HepG2 (cell line): Measurements from ENCODE around the gene DCTN4. TPM values are rescaled to one million over a fixed set of nuclear protein-coding genes. Genes with fewer than 3 reads are reported as not detected.

Source experiments
- ATAC-seq: fragments of 200-7000 bp; cut with Tn5 transposase; 3 replicates; pipeline ENCODE4 v1.9.1; 2020; ENCODE audit warnings: mild to moderate bottlenecking, moderate library complexity
- BruUV-seq: library from RNA; stranded (reverse); fragments of 400-500 nt; replicated peaks from 2 replicates; lab custom pipeline; 2021; lab: Mats Ljungman, UMichigan
- CTCF ChIA-PET: fragments of 300-600 bp; formaldehyde crosslinking; extraction: SDS; loops from one replicate; lab custom pipeline; 2021; ENCODE audit warnings: low total read pairs, inconsistent platforms, low intra/inter-chr PET ratio; lab: Yijun Ruan, JAX
- POLR2A ChIA-PET: fragments of 350-600 bp; sonication (Branson Sonifier 250); formaldehyde crosslinking; loops from one replicate; lab custom pipeline; 2020; ENCODE audit warnings: antibody characterized with exemption, inconsistent platforms; lab: Yijun Ruan, JAX
- DNase-seq: peaks from one replicate; pipeline ENCODE4 v3.0.0-alpha.2; 2015; ENCODE audit warnings: low spot score
- FAIRE-seq: peaks from 3 replicates; lab custom pipeline; 2011; peaks lifted over from hg19 to GRCh38; lab: Jason Lieb, UNC
- H2AFZ ChIP-seq: one replicate; pipeline ENCODE4 v1.6.1; 2011; ENCODE audit warnings: low read length, inconsistent platforms
- H3K27ac ChIP-seq: fragments of 300-600 bp; 3 replicates; pipeline ENCODE4 v1.8.0; 2011; ENCODE audit warnings: mixed run types, mild to moderate bottlenecking, mixed read lengths, low read length, inconsistent platforms; ENCODE audit not compliant: insufficient read depth; ENCODE audit errors: extremely low read length
- H3K27me3 ChIP-seq, 2 experiments: fragments of 200-600 bp in 1 of 2; 2 replicates in 1 of 2; 3 replicates in 1 of 2; pipeline versions ENCODE4 v1.6.0 to v1.8.0; 2011; ENCODE audit warnings: low read length in 2 of 2, mild to moderate bottlenecking in 2 of 2, moderate library complexity in 2 of 2, inconsistent platforms in 1 of 2; ENCODE audit not compliant: insufficient read depth in 2 of 2, control insufficient read depth in 1 of 2
- H3K36me3 ChIP-seq, 2 experiments: fragments of 200-600 bp in 1 of 2; replicated peaks in 1 of 2; 2 replicates in 1 of 2; 3 replicates in 1 of 2; pipeline versions ENCODE4 v1.5.1 to v1.8.0; 2011; ENCODE audit warnings: low read length in 2 of 2, inconsistent platforms in 1 of 2; ENCODE audit not compliant: insufficient read depth in 2 of 2, control insufficient read depth in 1 of 2
- H3K4me1 ChIP-seq: 2 replicates; pipeline ENCODE4 v1.5.1; 2012; ENCODE audit warnings: low read length, inconsistent platforms; ENCODE audit not compliant: insufficient read depth
- H3K4me2 ChIP-seq: 2 replicates; pipeline ENCODE4 v1.6.0; 2011; ENCODE audit warnings: low read depth, low read length, inconsistent platforms
- H3K4me3 ChIP-seq, 3 experiments: fragments of 200-600 bp in 1 of 3; sonication (generic), shearing (Covaris generic) in 1 of 3; replicated peaks in 1 of 3; 2 replicates each; pipeline ENCODE4 v1.5.1; 2011 to 2016; ENCODE audit warnings: low read length in 3 of 3, inconsistent platforms in 2 of 3, low read depth in 2 of 3, mild to moderate bottlenecking in 2 of 3, control low read depth in 1 of 3, mixed read lengths in 1 of 3; ENCODE audit not compliant: insufficient read depth in 1 of 3
- H3K79me2 ChIP-seq: one replicate; pipeline ENCODE4 v1.6.1; 2011; ENCODE audit warnings: low read length, inconsistent platforms; ENCODE audit not compliant: insufficient read depth
- H3K9ac ChIP-seq: 2 replicates; pipeline ENCODE4 v1.6.0; 2011; ENCODE audit warnings: mild to moderate bottlenecking, low read depth, low read length, inconsistent platforms; ENCODE audit not compliant: insufficient read depth
- H3K9me3 ChIP-seq: 2 replicates; pipeline ENCODE4 v1.5.1; 2012; ENCODE audit warnings: mild to moderate bottlenecking, low read length
- H4K20me1 ChIP-seq: 2 replicates; pipeline ENCODE4 v1.6.0; 2011; ENCODE audit warnings: inconsistent platforms, mild to moderate bottlenecking, low read length, moderate library complexity; ENCODE audit not compliant: insufficient read depth
- DNMT1 ChIP-seq: sonication (generic); formaldehyde crosslinking; IDR thresholded peaks from 2 replicates; pipeline ENCODE4 v1.5.1; 2020; ENCODE audit warnings: mild to moderate bottlenecking, missing genetic modification reagents
- GMEB2 ChIP-seq: IDR thresholded peaks from 2 replicates; pipeline ENCODE4 v1.6.1; 2016; ENCODE audit warnings: missing biosample characterization, missing genetic modification reagents, low read depth
- NKX3-1 ChIP-seq: sonication (generic); formaldehyde crosslinking; IDR thresholded peaks from 2 replicates; pipeline ENCODE4 v1.5.0; 2020; ENCODE audit warnings: missing genetic modification reagents
- PHF20 ChIP-seq: sonication (generic); formaldehyde crosslinking; IDR thresholded peaks from 2 replicates; pipeline ENCODE4 v1.5.0; 2020; ENCODE audit warnings: mild to moderate bottlenecking, missing genetic modification reagents
- PHF5A ChIP-seq: IDR thresholded peaks from one replicate; pipeline ENCODE4 v1.6.1; 2018; ENCODE audit warnings: low read depth, missing genetic modification reagents; ENCODE audit not compliant: unreplicated experiment
- RARG ChIP-seq: sonication (generic); formaldehyde crosslinking; IDR thresholded peaks from 2 replicates; pipeline ENCODE4 v1.4.0; 2020; ENCODE audit warnings: low read depth, mild to moderate bottlenecking, missing genetic modification reagents
- SAP130 ChIP-seq: IDR thresholded peaks from 2 replicates; pipeline ENCODE4 v1.6.1; 2016; ENCODE audit warnings: low read depth
- TRIM22 ChIP-seq: fragments of 450-650 bp; IDR thresholded peaks from 2 replicates; pipeline ENCODE4 v1.6.1; 2017
- ZNF3 ChIP-seq: IDR thresholded peaks from 2 replicates; pipeline ENCODE4 v1.7.0; 2017; ENCODE audit warnings: inconsistent platforms
- ZNF343 ChIP-seq: sonication (generic); formaldehyde crosslinking; IDR thresholded peaks from 2 replicates; pipeline ENCODE4 v1.4.0; 2020; ENCODE audit warnings: mild to moderate bottlenecking, missing genetic modification reagents
- ZNF546 ChIP-seq: sonication (generic); formaldehyde crosslinking; conservative IDR thresholded peaks from 2 replicates; pipeline ENCODE4 v1.8.1; 2023; ENCODE audit warnings: mild to moderate bottlenecking, missing genetic modification reagents
- WGBS: methylation state at CpG from one replicate; pipeline ENCODE4 v1.1.6; 2017; ENCODE audit warnings: low lambda C conversion rate; 5-methylcytosine and 5-hydroxymethylcytosine counted together
- in situ Hi-C: cut with HindIII; loops from 2 replicates; pipeline ENCODE4 v1.10.0; 2017; ENCODE audit warnings: low pct_unique_long_range_greater_than_20kb; ENCODE audit not compliant: extremely low pct_ligation_motif_present
- intact Hi-C: fragments of 100-400 bp; cut with micrococcal nuclease; formaldehyde crosslinking; loops from one replicate; pipeline ENCODE4 v1.10.0; 2022; ENCODE audit not compliant: unreplicated experiment
- polyA plus RNA-seq, 8 experiments: library from polyadenylated mRNA; depleted of rRNA in 3 of 8; stranded (reverse) in 7 of 8; unstranded in 1 of 8; fragments of >200 nt; fragmentation: Illumina TruSeq in 4 of 8; extraction: Trizol in 4 of 8; gene quantifications; 2 replicates each; pipeline versions ENCODE4 v1.2.1 to v1.2.3, GENCODE V29; 2011 to 2016; ENCODE audit warnings: low read depth in 4 of 8, missing spikeins in 1 of 8, mixed read lengths in 1 of 8; ENCODE audit not compliant: insufficient read depth in 1 of 8
- total RNA-seq, 5 experiments: library from RNA; depleted of rRNA; stranded (reverse); fragments of >200 nt; fragmentation: Illumina TruSeq; extraction: Trizol; gene quantifications; 2 replicates each; pipeline ENCODE4 v1.2.3, GENCODE V29; 2016; ENCODE audit warnings: low read depth in 1 of 5

Gene DCTN4
- total and polyA plus RNA-seq, 2 of the 13 experiments (the other 11 are each of a cell fraction or from before 2014, with no cell fraction given), result 24.1 to 26.9 TPM

DNA sequence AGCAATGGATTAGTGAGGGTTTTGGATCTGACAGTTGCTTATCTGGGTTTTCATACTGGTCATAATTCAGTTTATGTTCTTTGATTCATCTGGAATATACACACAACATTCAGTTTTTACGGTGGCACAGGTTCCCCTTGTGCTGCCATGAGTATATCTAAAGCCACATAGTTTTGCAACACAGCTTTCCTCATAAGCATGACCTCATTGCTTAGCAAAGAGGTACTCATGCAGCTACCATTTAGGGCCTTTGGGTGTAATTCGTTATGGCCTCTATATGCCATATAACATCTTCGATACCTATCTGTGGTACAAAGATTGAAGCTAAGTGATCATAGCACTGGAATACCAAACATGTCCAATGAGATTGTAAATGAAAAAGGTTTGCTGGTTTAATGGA lies 55.1 kb downstream of the DCTN4 start:
- no TSS peak for BruUV-seq
- H3K9ac ChIP-seq, result no peak overlapping the region
- H3K9me3 ChIP-seq, result no peaks in the 10 kb centered on the region
- peaks cover 22% of the 10 kb centered on the region for H3K79me2 ChIP-seq
- ATAC-seq (no peak), FAIRE-seq (no peak), DNase-seq (no peak)
- peaks cover 0 to 2% of the 10 kb centered on the region in 2 experiments; a peak in 1 of 5 replicates for H3K36me3 ChIP-seq
- WGBS, result 75% methylated on average over 3 of the region's 3 CpGs
- TF ChIP-seq ZNF3 (CRISPR knock-in tag) (no peak), ZNF343 (CRISPR knock-in tag) (no peak), PHF20 (no peak), GMEB2 (CRISPR knock-in tag) (no peak), NKX3-1 (CRISPR knock-in tag) (no peak), ZNF546 (CRISPR knock-in tag) (no peak), RARG (CRISPR knock-in tag) (no peak), TRIM22 (no peak), PHF5A (CRISPR knock-in tag) (no peak), SAP130 (no peak), DNMT1 (CRISPR knock-in tag) (no peak)
- POLR2A ChIA-PET, result no interaction called here
- H3K4me3 ChIP-seq, result no peak overlapping the region
- intact Hi-C loops (no loop called here), in situ Hi-C loops (no loop called here)
- H3K27ac ChIP-seq, result no peak overlapping the region
- no peak overlapping the region for H2AFZ ChIP-seq
- H3K4me1 ChIP-seq, result peaks cover 21% of the 10 kb centered on the region
- H3K27me3 ChIP-seq, result no peaks in the 10 kb centered on the region; a peak in 1 of 5 replicates
- no peaks in the 10 kb centered on the region for H4K20me1 ChIP-seq
- CTCF ChIA-PET, result no interaction called here
- H3K4me2 ChIP-seq, result no peak overlapping the region
